Germinal center (tissue), 1 donor: Measurements from ENCODE around the gene CHL1.
"Not testable (repeated sequence)": the region's sequence is repeated elsewhere in the genome, so short reads cannot be mapped to it uniquely, and the experiment has no call there.

ENCODE experiments used
- DNase-seq: peaks from one replicate; pipeline ENCODE4 v3.0.0; 2012; ENCODE audit warnings: mixed read lengths, low spot score

The CHL1 gene

DNA sequence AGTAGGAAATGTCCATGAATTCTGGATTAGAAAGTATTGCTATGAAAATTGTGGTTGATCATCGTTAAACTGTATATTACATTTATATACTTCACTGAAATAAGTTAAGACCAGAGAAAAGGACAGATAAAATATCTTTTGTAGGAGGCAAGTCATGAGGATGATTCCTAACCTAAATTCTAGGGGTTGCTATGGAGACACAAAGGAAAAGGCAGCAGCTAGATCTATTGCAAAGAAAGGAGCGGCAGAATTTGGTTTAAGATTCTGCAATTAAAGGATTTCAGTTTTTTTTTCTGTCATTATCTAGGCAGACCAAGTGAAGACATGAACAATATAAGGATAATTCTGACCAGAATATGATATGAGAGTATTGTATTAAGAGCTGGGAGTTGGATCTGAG lies 136.1 kb downstream of the CHL1 start:
- DNase-seq = no peak

- no peak for DNase-seq
Observed at GRCh38 chr3:335240-335639, 138.7 kb downstream of the CHL1 start.

- DNase-seq = no peak
Observed at GRCh38 chr3:339351-339750, 142.8 kb downstream of the CHL1 start.

DNA sequence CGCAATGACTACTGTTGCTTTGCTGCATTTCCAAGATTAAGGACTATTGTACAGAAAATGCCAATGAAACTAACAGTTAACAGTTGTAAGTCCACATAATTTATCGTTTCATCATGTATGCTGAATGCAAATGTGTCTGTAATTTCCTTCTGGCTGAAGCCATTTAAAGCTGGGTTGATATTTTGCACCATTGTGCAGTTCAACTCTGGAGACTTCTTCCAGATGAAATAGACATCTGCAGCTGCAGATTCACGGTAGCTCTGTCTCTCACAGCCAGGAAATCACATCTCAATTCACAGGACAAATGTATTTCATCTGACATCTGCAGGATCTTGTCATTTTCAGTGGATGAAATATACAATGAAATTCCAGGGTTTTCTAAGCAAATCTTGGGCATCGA lies 145.4 kb downstream of the CHL1 start:
- no peak for DNase-seq

DNA sequence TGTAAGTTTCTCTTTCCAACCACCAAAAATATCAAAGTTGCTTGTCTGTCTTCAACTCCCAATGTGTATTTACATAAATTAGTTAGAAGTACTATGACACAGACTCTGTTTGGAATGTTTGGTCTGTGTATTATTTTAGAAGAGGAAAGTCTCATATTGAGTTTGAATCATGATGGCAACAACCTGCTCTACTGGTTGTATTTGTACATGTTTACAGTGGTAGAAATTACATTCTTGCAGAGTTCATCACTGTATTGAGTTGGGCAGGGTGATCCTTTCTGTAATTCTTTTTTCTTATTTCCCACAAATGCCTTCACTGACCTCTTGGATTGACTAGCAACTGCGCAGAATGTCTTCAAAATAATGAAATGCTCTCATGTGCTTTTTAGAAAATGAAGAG lies 149.6 kb downstream of the CHL1 start:
- no peak for DNase-seq

DNA sequence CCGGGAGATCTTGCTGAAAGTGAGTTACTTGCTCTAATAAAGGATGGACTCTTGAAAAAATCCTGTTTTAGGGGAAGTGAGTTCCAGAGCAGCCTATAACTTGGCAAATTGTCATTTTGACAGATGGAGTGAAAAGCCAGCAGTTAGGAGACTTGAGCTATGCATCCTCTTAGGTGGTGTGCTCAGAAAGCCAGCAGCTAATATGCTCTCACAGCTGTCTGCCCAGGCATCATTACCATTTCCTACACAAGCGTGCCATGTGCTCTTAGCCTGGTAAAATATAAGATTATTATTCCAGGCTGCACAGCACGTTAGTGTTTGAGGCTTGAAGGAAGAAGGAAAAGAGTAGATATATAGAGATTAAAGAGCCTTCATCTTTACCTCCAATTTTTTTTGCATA lies 151.0 kb downstream of the CHL1 start:
- DNase-seq = no peak

DNA sequence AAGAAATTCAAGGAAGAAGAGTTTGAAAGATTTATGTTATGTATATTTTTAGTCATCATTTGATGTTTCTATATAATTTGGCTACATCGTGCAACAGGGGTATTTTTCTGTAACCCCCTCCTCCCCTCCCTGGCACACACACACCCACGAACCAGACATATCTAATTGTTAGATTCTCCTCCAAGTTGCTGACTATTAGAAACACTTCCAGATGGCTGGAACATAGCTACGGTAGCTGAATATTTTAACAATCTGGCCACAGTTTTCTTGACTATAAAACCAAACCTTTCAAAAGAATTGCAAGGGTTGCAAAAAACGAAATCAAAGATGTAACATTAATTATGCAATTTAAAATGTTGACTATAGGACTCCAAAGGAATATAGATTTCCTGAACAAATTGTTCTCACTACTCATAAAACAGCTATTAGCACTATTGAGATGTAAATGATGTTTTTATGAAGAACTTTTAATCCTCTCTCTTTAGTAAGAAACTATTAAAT lies 154.4 kb downstream of the CHL1 start:
- DNase-seq = no peak

- no peak for DNase-seq
Observed at GRCh38 chr3:352599-352998, 156.0 kb downstream of the CHL1 start.

GRCh38 chr3:353191-353739 lies 156.7 kb downstream of the CHL1 start:
- DNase-seq = no peak

- DNase-seq = peak; percentile 39
Observed at GRCh38 chr3:354432-354831, 157.9 kb downstream of the CHL1 start.

DNA sequence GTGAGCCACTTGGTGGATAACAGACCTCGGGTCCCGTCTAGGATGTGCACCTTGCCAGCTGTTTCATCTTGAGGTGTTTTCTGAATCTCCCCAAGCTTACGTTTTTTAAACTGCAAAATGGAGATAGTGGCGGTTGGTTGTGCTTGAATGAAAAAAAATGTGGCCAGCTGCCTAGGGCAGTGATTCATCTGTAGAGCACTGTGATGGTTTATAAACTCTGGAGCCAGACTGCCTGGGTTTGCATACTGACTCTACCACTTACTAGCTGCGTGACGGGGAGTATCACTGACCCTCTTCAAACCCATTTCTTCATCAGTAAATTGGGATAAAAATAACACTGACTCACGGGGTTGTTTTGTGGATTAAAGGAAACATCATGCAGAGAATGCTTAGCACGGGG lies 159.1 kb downstream of the CHL1 start:
- DNase-seq = no peak

DNA sequence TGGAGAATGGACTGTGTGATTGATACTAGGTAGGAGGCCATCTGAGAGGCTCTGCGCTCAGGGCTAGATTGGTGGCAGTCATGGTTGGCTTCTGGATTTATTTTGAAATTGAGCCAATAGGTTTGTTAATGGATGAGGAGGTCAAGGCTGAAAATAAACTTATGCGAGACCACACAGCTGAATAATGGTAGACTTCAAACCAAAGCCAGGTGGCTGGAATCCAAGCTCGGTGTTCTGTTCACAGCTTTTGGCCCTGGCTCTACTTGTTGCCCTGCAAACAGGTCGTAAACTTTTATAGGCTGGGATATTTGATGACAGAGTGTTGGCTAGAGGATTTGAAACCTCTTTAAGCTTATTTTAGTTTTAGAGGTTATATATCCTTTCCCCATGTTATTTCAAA lies 160.4 kb downstream of the CHL1 start:
- no peak for DNase-seq

GRCh38 chr3:359672-360071 lies 163.1 kb downstream of the CHL1 start:
- DNase-seq = peak; percentile 46

GRCh38 chr3:362681-363338 lies 166.2 kb downstream of the CHL1 start:
- DNase-seq = no peak

DNA sequence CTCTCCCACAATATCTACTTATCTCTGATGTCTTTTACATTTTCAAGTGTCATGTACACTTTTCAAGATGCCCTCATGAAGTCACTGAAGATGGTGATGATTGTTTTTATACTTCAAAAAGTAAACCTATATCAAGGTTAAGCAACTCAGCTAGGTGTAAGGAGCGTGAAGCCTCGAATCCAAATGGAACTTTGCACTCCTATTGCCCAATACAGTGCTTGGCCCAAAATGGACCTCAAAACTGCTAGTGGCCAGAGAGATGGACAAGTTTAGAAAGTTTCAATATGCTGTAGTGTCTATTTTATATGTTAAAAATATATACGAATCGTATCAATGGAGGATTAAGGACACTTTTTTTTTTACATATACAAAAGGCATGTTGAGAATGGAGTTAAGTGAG lies 167.7 kb downstream of the CHL1 start:
- DNase-seq = no peak

GRCh38 chr3:365268-365667 lies 168.7 kb downstream of the CHL1 start:
- DNase-seq = no peak

DNA sequence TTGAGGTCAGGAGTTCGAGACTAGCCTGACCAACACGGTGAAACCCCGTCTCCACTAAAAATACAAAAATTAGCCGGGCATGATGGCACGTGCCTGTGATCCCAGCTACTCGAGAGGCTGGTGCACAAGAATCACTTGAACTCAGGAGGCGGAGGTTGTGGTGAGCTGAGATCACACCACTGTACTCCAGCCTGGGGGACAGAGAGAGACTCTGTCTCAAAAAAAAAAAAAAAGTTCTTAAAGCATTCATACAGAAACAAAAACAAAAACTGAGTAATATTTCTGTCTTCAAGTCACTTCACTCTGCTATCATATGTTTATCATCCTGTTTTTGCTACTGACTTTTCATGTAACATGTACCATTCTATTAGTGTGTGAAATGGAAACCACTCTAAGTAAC lies 169.7 kb downstream of the CHL1 start:
- not testable (repeated sequence) for DNase-seq

- DNase-seq = no peak
Observed at GRCh38 chr3:373193-373779, 176.7 kb downstream of the CHL1 start.

- DNase-seq = no peak
Observed at GRCh38 chr3:374459-374858, 177.9 kb downstream of the CHL1 start.

DNA sequence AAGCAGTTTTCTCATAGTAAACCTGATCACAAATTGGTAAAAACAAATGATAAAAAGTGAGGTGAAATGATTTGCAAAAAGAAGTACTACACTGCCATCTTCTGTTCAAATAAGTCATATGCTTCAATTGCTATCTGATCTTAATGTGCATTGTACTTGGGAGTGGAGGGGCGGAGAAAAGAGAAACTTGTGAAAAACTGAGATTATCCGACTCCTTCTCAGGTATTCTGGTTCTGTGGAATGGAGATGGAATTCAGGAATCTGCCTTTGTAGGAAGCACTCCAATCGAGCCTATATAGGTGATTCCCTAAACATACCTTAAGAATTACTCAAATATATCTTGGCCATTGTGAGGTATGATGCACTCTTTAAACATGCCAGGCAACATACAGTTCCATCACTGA lies 180.6 kb downstream of the CHL1 start:
- DNase-seq = peak; percentile 14

GRCh38 chr3:380801-381200 lies 184.2 kb downstream of the CHL1 start:
- DNase-seq = no peak

GRCh38 chr3:385151-385550 lies 188.6 kb downstream of the CHL1 start:
- DNase-seq = no peak

DNA sequence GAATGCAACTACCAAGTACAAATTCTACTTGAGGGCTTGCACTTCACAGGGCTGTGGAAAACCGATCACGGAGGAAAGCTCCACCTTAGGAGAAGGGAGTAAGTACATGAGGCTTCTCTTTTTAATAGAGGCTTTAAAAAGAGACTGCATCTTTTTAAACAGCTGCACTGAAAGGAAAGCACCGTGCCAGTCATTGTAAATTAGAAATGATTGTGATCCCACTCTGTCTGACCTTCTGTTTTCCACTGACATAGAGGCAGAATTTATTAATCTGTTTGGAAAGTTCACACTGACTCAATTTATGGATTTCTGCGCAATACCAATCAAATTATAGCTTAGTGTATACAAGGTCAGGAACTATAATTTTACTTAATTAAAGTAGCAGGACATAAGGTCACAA lies 198.2 kb downstream of the CHL1 start:
- DNase-seq = no peak

- DNase-seq = no peak
Observed at GRCh38 chr3:396293-396692, 199.7 kb downstream of the CHL1 start.
